OCI-M2 (cell line): ENCODE results near the gene JAK1.
"Not testable (repeated sequence)": the region's sequence is repeated elsewhere in the genome, so short reads cannot be mapped to it uniquely, and the experiment has no call there.

Source experiments
- DNase-seq: peaks from one replicate; lab custom pipeline; 2025; ENCODE audit not compliant: unreplicated experiment; lab: John Stamatoyannopoulos, UW

JAK1 gene

GRCh38 chr1:64923294-64923718 is 43.0 kb downstream of the JAK1 start:
- DNase-seq: no peak

DNA sequence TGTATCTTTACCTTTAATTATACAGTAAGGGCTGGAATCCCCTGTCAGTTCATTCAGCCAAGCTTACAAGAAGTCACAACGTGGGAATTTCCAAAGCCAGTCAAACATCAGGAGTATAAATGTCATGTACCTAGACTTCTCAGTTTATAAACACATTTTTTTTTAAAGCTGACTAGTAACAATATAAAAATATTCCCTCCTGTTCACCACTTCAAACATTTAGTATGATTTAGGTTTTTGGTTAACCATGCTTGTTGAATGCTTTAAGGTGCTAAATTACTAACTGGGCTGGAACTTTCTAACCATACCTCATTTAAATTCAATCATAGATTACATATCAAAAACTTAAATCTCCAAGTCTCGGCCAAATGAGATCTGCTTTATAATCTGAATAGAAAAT is 44.0 kb downstream of the JAK1 start:
- DNase-seq: no peak

DNA sequence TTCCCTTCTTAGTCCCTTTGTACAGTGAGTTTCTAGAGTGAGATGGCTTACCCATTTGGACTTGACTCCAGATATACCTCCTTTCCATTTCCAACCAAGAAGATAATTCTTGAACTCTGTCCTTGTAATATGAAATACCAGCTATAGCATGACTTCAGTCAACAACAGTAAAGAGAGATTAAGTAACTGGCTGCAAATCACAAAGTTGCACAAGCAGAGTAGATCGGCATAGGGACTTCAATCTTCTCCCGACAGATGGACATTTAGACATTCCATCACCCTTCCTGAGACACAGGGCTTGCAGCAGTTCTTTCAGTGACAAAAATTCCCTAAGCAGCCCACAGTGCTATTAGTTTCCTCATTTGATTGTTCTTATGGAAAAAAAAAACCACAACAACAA is 44.6 kb downstream of the JAK1 start:
- no peak for DNase-seq

GRCh38 chr1:64920941-64921589 is 45.3 kb downstream of the JAK1 start:
- DNase-seq: no peak

- DNase-seq: not testable (repeated sequence)
Observed at GRCh38 chr1:64919120-64919519, 47.2 kb downstream of the JAK1 start.

DNA sequence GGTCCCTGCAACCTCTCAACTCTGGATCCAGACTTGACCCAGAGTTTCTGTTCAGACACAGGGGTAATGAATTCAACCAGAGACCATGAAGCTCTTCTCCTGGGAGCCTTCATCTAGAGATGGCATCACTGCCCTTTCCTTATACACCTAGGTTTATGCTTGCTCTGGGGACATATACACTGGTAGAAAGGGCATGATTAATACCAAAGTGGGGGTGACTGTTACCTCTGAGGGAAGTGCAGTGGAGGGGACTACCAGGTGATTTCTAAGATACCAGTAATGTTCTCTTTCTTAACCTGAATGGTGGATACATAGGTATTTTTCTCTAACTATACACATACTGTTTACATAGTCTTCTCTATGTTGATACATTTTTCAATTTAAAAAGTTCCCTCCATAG is 48.4 kb downstream of the JAK1 start:
- DNase-seq: no peak

DNA sequence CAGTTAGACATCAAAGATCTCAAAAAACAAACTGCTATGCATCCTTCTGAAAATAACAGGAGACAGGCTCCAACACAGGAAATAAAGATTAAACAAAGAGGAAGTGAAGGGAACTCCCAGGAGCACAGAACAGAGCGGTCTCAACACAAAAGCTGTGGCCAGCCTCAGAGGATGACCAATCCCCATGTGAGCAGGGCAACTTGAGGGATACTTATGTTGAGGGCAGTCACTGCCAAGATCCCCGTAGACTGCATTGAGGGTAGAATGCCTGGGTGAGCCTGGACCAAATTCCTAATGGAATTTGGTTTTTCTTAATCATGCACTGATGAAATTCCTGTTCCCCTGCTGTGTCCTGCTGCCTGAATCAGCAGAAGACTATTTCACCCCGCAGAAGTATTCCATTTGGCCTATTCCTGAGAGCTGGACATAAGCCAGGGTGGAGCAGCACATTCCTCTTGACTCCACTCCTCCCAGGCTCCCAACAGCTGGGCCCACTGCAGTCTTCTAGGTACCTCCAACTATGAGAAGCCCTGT is 49.0 kb downstream of the JAK1 start:
- DNase-seq: no peak

GRCh38 chr1:64915381-64916274 is 50.7 kb downstream of the JAK1 start:
- DNase-seq: no peak

GRCh38 chr1:64913361-64914015 is 52.9 kb downstream of the JAK1 start:
- DNase-seq: no peak

GRCh38 chr1:64912191-64912590 is 54.2 kb downstream of the JAK1 start:
- DNase-seq: no peak

- DNase-seq: no peak
Observed at GRCh38 chr1:64911326-64911725, 55.0 kb downstream of the JAK1 start.

- no peak for DNase-seq
Observed at GRCh38 chr1:64909031-64909430, 57.3 kb downstream of the JAK1 start.

GRCh38 chr1:64908575-64908974 is 57.8 kb downstream of the JAK1 start:
- no peak for DNase-seq

DNA sequence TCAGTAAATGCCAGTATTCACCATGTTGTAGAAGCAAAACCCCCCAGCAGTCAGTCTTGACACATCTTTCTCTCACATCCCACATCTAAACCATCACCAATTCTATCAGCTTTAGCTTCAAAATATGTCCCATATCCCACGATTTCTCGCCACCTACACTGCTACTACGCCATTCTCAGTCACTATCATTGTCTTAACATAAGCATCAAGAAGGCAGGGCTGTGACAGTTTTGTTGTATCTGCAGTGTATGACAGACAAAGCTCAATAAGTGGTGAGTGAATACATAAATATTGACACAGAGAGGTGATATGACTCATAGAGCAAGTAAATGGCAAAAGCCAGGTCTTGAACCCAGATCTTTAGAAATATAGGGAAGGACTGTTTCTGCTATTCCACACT is 59.9 kb downstream of the JAK1 start:
- DNase-seq: no peak

GRCh38 chr1:64903593-64903992 is 62.8 kb downstream of the JAK1 start:
- DNase-seq: no peak

DNA sequence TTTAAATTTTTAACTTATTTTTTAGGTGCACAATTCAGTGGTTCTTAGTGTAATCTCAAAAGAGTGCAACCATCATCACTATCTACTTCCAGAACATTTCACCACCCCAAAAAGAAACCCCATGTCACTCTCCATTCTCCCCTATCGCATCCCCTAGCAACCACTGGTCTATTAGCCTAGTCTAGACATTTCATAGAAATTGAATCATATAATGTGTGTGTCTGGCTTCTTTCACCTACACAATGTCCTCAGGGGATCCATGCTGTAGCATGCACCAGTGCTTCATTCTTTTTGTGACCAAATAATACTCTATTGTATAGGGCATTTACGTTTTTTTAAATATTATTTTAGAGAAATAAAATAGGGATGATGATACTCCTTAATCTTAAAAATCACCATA is 64.7 kb downstream of the JAK1 start:
- no peak for DNase-seq

GRCh38 chr1:64900916-64901315 is 65.4 kb downstream of the JAK1 start:
- no peak for DNase-seq

- DNase-seq: no peak
Observed at GRCh38 chr1:64898107-64898861, 68.1 kb downstream of the JAK1 start.

DNA sequence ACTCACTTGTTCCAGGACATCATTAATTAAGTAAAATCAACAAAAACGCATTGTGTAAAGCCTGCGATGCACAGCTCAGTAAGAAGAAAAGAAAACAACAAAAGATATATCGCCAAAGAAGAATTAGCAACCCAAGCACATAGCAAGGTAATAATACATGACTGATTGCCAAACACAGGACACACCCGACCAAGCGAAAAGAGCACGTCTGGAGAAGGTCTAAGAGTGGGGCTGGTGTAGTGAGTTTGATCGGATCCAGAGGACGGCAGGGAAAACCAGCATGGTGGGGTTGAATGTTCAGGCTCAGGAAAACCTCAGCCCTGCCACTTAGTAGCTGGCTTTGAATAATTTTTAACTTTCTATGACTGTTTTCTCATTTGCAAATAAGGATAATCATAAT is 69.8 kb downstream of the JAK1 start:
- no peak for DNase-seq

DNA sequence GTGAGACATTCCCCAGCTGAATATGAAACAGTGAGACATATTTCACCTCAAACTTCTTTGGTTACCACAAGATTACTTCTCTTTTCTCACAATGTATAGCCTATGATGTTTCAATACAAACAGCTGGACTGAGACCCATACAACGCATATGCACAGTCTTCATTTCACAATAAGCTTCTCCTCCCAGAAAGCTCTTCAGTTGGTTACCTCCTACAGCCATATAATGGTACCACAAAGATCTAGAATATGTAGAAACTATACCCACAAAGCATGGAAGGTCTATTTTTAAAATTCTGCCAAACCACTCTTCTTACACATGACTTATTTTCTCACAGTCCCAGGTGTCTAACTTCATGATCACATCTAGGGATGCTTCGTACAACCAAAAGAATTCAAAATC is 70.8 kb downstream of the JAK1 start:
- no peak for DNase-seq
